Measurements from ENCODE around the gene ZNF335.

ZNF335 gene

DNA sequence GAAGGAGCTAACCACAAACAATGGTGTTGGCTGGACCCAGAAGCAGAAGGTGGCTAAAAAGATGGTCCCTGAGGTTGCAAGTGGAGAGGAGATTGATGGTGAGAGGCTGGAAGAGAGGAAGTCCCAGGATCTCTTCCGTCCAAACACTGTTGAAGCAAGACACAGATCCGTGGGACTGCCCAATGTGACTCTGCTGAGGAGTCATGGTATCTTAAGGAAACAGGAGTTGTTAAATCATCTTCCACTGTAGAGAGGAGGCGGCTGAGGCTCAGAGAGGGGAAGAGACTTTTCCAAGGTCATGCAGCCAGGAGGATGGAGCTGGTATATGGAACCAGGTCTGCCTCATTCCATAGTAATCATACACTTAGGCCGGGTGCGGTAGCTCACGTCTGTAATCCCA lies 4.1 kb upstream of the ZNF335 start:
- no peak for TF ChIP-seq ZNF274 (IDR thresholded peaks at IDR 0.05; ENCODE audit: low read depth, low read length)
- no peak for TF ChIP-seq YY1 (IDR thresholded peaks at IDR 0.05; ENCODE audit: insufficient read depth, insufficient read length)
- no peak for TF ChIP-seq SUZ12 (IDR thresholded peaks at IDR 0.05; ENCODE audit: extremely low read depth, insufficient read depth, insufficient read length)
- H3K27me3 ChIP-seq (ENCODE audit: insufficient read depth, insufficient read length): no peaks in the 10 kb centered on the region
- H3K9me3 ChIP-seq (ENCODE audit: insufficient read depth, low read length): no peaks in the 10 kb centered on the region
- H3K36me3 ChIP-seq (ENCODE audit: insufficient read depth, insufficient read length, low read length): no peaks in the 10 kb centered on the region
- H3K9ac ChIP-seq (ENCODE audit: insufficient read length, low read depth): no peak overlapping the region
- H3K4me3 ChIP-seq (ENCODE audit: insufficient read length, low read depth): no peak overlapping the region
- no peak for DNase-seq (ENCODE audit: low read depth, low spot score)
- peaks cover 5% of the 10 kb centered on the region for H3K4me1 ChIP-seq (ENCODE audit: insufficient read depth, insufficient read length)

DNA sequence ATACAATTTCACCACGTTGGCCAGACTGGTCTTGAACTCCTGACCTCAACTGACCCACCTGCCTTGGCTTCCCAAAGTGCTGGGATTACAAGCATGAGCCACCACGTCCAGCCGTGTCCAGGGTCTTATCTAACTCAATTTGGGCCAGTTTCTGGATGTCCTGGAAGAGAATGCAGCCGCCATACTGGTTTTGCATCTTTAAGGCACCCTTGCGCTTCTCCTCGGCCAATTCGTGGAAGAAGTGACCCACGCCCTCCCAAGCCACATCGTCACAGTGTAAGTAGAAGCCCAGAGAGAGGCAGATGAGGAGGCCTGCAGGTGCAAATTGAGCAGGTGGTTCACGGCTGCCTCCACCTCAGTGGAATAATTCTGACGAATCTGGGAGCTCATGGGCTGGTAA lies 3.7 kb upstream of the ZNF335 start:
- H3K4me1 ChIP-seq (ENCODE audit: insufficient read depth, insufficient read length): peaks cover 7% of the 10 kb centered on the region
- no peaks in the 10 kb centered on the region for H3K9me3 ChIP-seq (ENCODE audit: insufficient read depth, low read length)
- no peak overlapping the region for H3K9ac ChIP-seq (ENCODE audit: insufficient read length, low read depth)
- no peak for DNase-seq (ENCODE audit: low read depth, low spot score)
- H3K27me3 ChIP-seq (ENCODE audit: insufficient read depth, insufficient read length): no peaks in the 10 kb centered on the region
- TF ChIP-seq ZNF274 (IDR thresholded peaks at IDR 0.05; ENCODE audit: low read depth, low read length): no peak
- no peak for TF ChIP-seq YY1 (IDR thresholded peaks at IDR 0.05; ENCODE audit: insufficient read depth, insufficient read length)
- TF ChIP-seq SUZ12 (IDR thresholded peaks at IDR 0.05; ENCODE audit: extremely low read depth, insufficient read depth, insufficient read length): no peak
- no peaks in the 10 kb centered on the region for H3K36me3 ChIP-seq (ENCODE audit: insufficient read depth, insufficient read length, low read length)
- no peak overlapping the region for H3K4me3 ChIP-seq (ENCODE audit: insufficient read length, low read depth)

DNA sequence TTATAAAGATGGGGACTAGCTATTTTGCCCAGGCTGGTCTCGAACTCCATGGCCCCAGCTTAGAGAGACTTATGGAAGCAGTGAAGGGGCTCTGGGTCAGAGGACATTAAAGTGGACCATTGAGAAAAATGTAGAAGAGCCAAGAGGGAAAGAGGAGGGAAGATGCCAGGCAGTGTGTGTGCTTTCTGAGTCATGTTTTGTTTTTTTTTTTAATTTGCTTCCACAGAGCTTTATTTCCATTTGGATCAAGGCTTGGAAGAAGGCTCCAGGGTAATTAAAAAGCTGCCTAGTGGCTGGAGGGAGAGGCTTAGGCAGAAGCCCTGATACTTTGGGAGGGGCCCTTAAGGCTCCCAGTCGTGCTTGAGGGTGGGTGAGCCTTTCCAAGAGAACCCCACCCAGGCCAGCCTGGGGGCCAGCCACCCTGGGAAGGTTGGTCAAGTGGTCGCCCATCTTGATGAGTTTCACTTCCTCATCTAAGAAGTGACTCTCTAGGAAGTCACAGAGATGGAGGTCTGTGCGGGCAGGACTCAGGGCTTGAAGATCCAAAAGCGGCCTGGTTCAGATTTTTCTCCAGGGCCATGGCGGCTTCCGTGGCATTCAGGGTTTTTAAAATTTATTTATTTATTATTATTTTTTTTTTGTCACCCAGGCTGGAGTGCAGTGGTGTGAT lies 3.0 kb upstream of the ZNF335 start:
- Histone ChIP-seq H3K36me3 (ENCODE audit: insufficient read depth, insufficient read length, low read length) (peaks cover 6% of the 10 kb centered on the region), H3K4me3 (ENCODE audit: insufficient read length, low read depth) (no peak overlapping the region), H3K27me3 (ENCODE audit: insufficient read depth, insufficient read length) (no peaks in the 10 kb centered on the region), H3K9ac (ENCODE audit: insufficient read length, low read depth) (no peak overlapping the region), H3K4me1 (ENCODE audit: insufficient read depth, insufficient read length) (peaks cover 7% of the 10 kb centered on the region), H3K9me3 (ENCODE audit: insufficient read depth, low read length) (no peaks in the 10 kb centered on the region)
- no peak for DNase-seq (ENCODE audit: low read depth, low spot score)
- TF ChIP-seq YY1 (IDR thresholded peaks at IDR 0.05; ENCODE audit: insufficient read depth, insufficient read length): no peak
- no peak for TF ChIP-seq ZNF274 (IDR thresholded peaks at IDR 0.05; ENCODE audit: low read depth, low read length)

DNA sequence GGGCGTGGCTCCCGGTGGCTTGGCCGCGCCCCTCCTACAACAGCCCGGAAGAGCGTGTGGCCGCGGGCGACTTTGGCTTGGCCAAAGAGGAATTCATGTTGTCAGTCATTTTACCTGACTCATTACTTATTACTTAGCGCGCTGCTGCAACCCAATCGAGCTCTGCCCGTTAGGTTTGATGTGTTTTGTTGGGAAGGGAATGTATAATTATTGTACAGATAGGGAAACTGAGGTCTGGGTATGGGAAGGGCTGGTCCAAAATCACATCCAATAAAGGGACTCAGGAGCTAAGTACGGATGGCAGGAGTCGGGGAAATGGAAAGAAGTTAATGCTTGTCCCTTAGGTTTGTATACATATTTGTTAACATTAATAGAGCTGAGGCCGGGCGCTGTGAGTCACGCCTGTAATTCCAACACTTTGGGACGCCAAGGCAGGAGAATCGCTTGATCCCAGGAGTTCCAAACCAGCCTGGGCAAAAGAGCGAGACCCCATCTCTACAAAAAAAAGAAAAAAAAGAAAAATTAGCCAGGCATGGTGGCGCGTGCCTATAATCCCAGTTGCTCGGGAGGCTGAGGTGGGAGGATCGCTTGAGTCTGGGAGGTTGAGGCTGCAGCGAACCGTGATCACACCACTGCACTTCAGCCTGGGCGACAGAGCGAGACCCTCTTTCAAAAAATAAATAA lies 639 bp upstream of the ZNF335 start:
- Histone ChIP-seq H3K4me1 (ENCODE audit: insufficient read depth, insufficient read length) (peaks cover 12% of the 10 kb centered on the region), H3K9me3 (ENCODE audit: insufficient read depth, low read length) (no peaks in the 10 kb centered on the region), H3K4me3 (ENCODE audit: insufficient read length, low read depth) (peak overlapping the region; percentile 88), H3K36me3 (ENCODE audit: insufficient read depth, insufficient read length, low read length) (peaks cover 29% of the 10 kb centered on the region), H3K27me3 (ENCODE audit: insufficient read depth, insufficient read length) (no peaks in the 10 kb centered on the region), H3K9ac (ENCODE audit: insufficient read length, low read depth) (peak overlapping the region; percentile 29)
- no peak for DNase-seq (ENCODE audit: low read depth, low spot score)
- TF ChIP-seq SUZ12 (IDR thresholded peaks at IDR 0.05; ENCODE audit: extremely low read depth, insufficient read depth, insufficient read length) (no peak), ZNF274 (IDR thresholded peaks at IDR 0.05; ENCODE audit: low read depth, low read length) (no peak), YY1 (IDR thresholded peaks at IDR 0.05; ENCODE audit: insufficient read depth, insufficient read length) (no peak)

DNA sequence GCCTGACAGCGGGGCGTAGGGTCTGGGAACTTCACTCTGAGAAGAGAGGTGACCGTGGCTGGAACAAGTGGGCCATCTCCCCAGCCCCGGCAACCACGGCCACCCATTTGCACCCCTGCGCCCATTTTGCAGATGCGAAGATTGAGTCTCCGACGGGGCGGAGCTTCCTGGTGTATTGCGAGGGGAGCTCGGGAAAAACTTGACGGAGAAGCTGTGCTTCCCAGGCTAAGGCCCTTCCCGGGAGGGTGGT lies 653 bp downstream of the ZNF335 start:
- Histone ChIP-seq H3K9me3 (ENCODE audit: insufficient read depth, low read length) (no peaks in the 10 kb centered on the region), H3K36me3 (ENCODE audit: insufficient read depth, insufficient read length, low read length) (peaks cover 37% of the 10 kb centered on the region), H3K4me3 (ENCODE audit: insufficient read length, low read depth) (peak overlapping the region; percentile 88), H3K27me3 (ENCODE audit: insufficient read depth, insufficient read length) (no peaks in the 10 kb centered on the region), H3K4me1 (ENCODE audit: insufficient read depth, insufficient read length) (peaks cover 12% of the 10 kb centered on the region), H3K9ac (ENCODE audit: insufficient read length, low read depth) (peak overlapping the region; percentile 99)
- no peak for DNase-seq (ENCODE audit: low read depth, low spot score)
- TF ChIP-seq ZNF274 (IDR thresholded peaks at IDR 0.05; ENCODE audit: low read depth, low read length) (no peak), SUZ12 (IDR thresholded peaks at IDR 0.05; ENCODE audit: extremely low read depth, insufficient read depth, insufficient read length) (no peak), YY1 (IDR thresholded peaks at IDR 0.05; ENCODE audit: insufficient read depth, insufficient read length) (no peak)

DNA sequence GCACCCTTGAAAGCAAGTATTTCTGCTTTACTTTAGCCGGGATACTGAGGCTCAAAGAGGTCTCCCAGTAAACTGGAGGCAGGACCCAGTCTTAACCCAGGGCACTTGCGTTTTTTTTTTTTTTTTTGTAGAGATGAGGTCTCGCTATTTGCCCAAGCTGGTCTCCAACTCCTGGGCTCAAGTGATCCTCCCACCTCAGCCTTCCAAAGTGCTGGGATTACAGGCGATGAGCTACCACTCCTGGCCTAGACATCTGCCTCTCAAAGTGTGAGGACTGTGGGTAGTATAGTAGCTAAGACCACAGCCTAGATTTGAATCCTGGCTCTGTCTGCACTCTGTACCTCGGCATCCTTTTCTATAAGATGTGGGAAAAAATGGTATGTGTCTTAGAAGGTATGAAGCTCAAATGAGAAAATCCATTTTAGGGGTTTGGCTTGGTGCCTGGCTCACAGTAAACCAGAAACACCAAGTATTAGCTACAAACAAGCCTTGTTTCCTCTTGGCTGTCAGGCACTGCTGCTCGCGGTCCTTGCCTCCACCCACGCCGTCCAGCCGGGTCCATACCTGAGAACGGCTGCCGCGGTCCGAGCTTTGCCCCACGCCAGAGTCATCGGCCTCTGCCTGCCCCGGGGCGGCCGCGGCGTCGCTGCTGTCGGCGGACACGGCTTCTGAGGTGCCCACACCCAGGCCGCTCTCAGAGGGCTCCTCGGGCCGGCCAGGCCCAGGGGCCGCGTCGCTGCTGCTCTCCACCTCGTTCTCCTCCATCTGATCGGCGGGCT lies 1.2 kb downstream of the ZNF335 start:
- H3K9me3 ChIP-seq (ENCODE audit: insufficient read depth, low read length): no peaks in the 10 kb centered on the region
- peaks cover 12% of the 10 kb centered on the region for H3K4me1 ChIP-seq (ENCODE audit: insufficient read depth, insufficient read length)
- TF ChIP-seq ZNF274 (IDR thresholded peaks at IDR 0.05; ENCODE audit: low read depth, low read length) (no peak), SUZ12 (IDR thresholded peaks at IDR 0.05; ENCODE audit: extremely low read depth, insufficient read depth, insufficient read length) (no peak), YY1 (IDR thresholded peaks at IDR 0.05; ENCODE audit: insufficient read depth, insufficient read length) (no peak)
- H3K36me3 ChIP-seq (ENCODE audit: insufficient read depth, insufficient read length, low read length): peaks cover 39% of the 10 kb centered on the region
- H3K9ac ChIP-seq (ENCODE audit: insufficient read length, low read depth): peak overlapping the region; percentile 99
- no peak for DNase-seq (ENCODE audit: low read depth, low spot score)
- H3K27me3 ChIP-seq (ENCODE audit: insufficient read depth, insufficient read length): no peaks in the 10 kb centered on the region
- H3K4me3 ChIP-seq (ENCODE audit: insufficient read length, low read depth): peak overlapping the region; percentile 88
